ENCODE results near the gene ZFHX3. TPM values are rescaled to one million over a fixed set of nuclear protein-coding genes. Genes with fewer than 3 reads are reported as not detected.

ZFHX3 gene
- total and polyA plus RNA-seq, 2 donors (not counting 1 experiment from before 2014, with no cell fraction given) = 4.7 to 7.3 TPM

- Histone ChIP-seq H2AFZ (ENCODE audit: low read length) (no peak overlapping the region), H3K4me3 (replicated peaks in 1 of 4; ENCODE audit: control extremely low read depth in 1 of 4, insufficient read depth in 1 of 4, low read depth in 3 of 4, low read length in 4 of 4) (no peak overlapping the region), H3K4me2 (ENCODE audit: extremely low read depth, insufficient read depth, low read length) (no peak overlapping the region), H3K27me3 (ENCODE audit: control insufficient read depth, insufficient read depth, low read length) (no peaks in the 10 kb centered on the region), H3K9me3 (ENCODE audit: control insufficient read depth, insufficient read depth, low read depth, low read length) (no peaks in the 10 kb centered on the region), H3K79me2 (ENCODE audit: control insufficient read depth, insufficient read depth, low read length) (peaks cover 36% of the 10 kb centered on the region), H3K4me1 (ENCODE audit: control insufficient read depth, extremely low read depth, insufficient read depth, low read length) (peaks cover 20% of the 10 kb centered on the region), H3K9ac (ENCODE audit: insufficient read depth, low read length) (no peak overlapping the region), H3K27ac (ENCODE audit: insufficient read depth, low read length) (no peak overlapping the region), H3K36me3 (ENCODE audit: control insufficient read depth, insufficient read depth, low read length) (no peaks in the 10 kb centered on the region), H4K20me1 (ENCODE audit: control insufficient read depth, extremely low read depth, insufficient read depth, low read length) (no peaks in the 10 kb centered on the region)
- TF ChIP-seq, protein P1, sequence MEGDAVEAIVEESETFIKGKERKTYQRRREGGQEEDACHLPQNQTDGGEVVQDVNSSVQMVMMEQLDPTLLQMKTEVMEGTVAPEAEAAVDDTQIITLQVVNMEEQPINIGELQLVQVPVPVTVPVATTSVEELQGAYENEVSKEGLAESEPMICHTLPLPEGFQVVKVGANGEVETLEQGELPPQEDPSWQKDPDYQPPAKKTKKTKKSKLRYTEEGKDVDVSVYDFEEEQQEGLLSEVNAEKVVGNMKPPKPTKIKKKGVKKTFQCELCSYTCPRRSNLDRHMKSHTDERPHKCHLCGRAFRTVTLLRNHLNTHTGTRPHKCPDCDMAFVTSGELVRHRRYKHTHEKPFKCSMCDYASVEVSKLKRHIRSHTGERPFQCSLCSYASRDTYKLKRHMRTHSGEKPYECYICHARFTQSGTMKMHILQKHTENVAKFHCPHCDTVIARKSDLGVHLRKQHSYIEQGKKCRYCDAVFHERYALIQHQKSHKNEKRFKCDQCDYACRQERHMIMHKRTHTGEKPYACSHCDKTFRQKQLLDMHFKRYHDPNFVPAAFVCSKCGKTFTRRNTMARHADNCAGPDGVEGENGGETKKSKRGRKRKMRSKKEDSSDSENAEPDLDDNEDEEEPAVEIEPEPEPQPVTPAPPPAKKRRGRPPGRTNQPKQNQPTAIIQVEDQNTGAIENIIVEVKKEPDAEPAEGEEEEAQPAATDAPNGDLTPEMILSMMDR (conservative IDR thresholded peaks at IDR 0.05 in 1 of 2, IDR thresholded peaks at IDR 0.05 in 1 of 2; ENCODE audit: low read depth in 1 of 2, low read length in 2 of 2) = no peak
- TF ChIP-seq EZH2 (IDR thresholded peaks at IDR 0.05; ENCODE audit: low read length, missing control alignments) = no peak
- DNase-seq (ENCODE audit: low read depth in 2 of 2) = no peak
Measured at GRCh38 chr16:72928090-72928981, 119.6 kb downstream of the ZFHX3 start.

GRCh38 chr16:72927199-72928089 lies 120.5 kb downstream of the ZFHX3 start:
- peaks cover 30% of the 10 kb centered on the region for H3K79me2 ChIP-seq (ENCODE audit: control insufficient read depth, insufficient read depth, low read length)
- peak; percentile 89 to 96 for DNase-seq (ENCODE audit: low read depth in 2 of 2)

More at GRCh38 chr16:72927199-72928089, 120.5 kb downstream of the ZFHX3 start:
- Histone ChIP-seq H4K20me1 (ENCODE audit: control insufficient read depth, extremely low read depth, insufficient read depth, low read length) (no peaks in the 10 kb centered on the region), H3K4me3 (replicated peaks in 1 of 4; ENCODE audit: control extremely low read depth in 1 of 4, insufficient read depth in 1 of 4, low read depth in 3 of 4, low read length in 4 of 4) (peak overlapping the region in 1 of 4 experiments; percentile 20), H3K4me1 (ENCODE audit: control insufficient read depth, extremely low read depth, insufficient read depth, low read length) (peaks cover 17% of the 10 kb centered on the region), H3K36me3 (ENCODE audit: control insufficient read depth, insufficient read depth, low read length) (no peaks in the 10 kb centered on the region), H3K4me2 (ENCODE audit: extremely low read depth, insufficient read depth, low read length) (peak overlapping the region; percentile 7), H3K27ac (ENCODE audit: insufficient read depth, low read length) (peak overlapping the region; percentile 13), H2AFZ (ENCODE audit: low read length) (no peak overlapping the region), H3K27me3 (ENCODE audit: control insufficient read depth, insufficient read depth, low read length) (no peaks in the 10 kb centered on the region), H3K9me3 (ENCODE audit: control insufficient read depth, insufficient read depth, low read depth, low read length) (no peaks in the 10 kb centered on the region), H3K9ac (ENCODE audit: insufficient read depth, low read length) (peak overlapping the region; percentile 1)
- TF ChIP-seq EZH2 (IDR thresholded peaks at IDR 0.05; ENCODE audit: low read length, missing control alignments) = no peak
- TF ChIP-seq, protein P1 (conservative IDR thresholded peaks at IDR 0.05 in 1 of 2, IDR thresholded peaks at IDR 0.05 in 1 of 2; ENCODE audit: low read depth in 1 of 2, low read length in 2 of 2) = peak in 1 of 2 donors; percentile 10

Data from fibroblast of lung (primary cell).